CD4-positive, alpha-beta T cell treated with Interferon gamma for 1 hour (primary cell): Measurements from ENCODE around the gene CCDC34.

Experiments
- DNase-seq: peaks from one replicate; pipeline ENCODE4 v3.0.0-alpha.2; 2020

Gene CCDC34

GRCh38 chr11:27315836-27316235, 47.2 kb downstream of the CCDC34 start:
- DNase-seq: no peak

DNA sequence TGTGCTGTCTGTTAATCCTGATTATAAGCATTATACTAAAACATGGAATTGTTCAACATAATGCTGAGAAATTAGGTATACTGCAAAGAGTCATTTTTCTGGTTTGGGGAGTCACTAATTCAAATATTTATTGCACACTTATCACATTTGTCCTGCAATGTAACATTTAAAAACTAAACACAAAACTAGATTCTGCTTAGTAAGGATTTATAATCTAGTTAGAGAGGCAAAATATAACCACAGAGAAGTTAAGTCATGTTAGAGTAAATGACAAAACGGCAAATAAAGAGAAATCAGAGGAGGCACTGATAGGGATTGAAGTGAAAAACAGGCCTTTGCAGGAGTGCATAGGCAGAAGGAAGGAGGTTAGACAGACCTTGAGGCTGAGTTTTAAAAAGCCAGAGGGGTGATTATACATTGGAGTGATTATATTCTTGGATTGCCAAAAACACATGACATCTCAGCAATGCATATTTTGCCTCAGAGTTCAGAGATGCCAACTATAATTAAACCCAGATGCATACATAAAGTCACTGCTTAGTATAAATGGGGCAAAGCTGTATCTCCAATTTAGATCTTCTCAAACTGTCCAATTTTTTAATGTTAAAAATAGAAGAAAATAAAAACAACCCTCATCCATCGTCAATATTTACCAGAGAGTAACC, 49.7 kb downstream of the CCDC34 start:
- no peak for DNase-seq

DNA sequence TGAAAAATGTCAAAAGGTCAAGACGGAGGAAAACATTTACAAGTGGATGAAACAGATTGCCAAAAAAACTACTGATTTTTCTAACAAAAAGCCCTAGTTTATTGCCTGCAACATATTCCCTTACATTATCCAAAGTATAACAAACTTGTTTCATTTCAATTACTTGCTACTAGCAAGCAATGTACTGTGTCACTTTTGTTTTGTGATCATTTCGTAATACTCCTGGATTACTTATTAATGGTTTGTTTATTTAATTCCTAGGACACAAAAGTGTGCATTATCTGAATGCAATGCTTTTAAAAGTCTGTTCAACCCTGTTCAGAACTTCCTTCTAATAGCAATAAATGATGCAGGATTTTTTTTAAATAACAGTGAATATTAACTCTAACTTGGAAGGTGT, 50.9 kb downstream of the CCDC34 start:
- no peak for DNase-seq

- DNase-seq: no peak
Observed at GRCh38 chr11:27310707-27311106, 52.3 kb downstream of the CCDC34 start.

DNA sequence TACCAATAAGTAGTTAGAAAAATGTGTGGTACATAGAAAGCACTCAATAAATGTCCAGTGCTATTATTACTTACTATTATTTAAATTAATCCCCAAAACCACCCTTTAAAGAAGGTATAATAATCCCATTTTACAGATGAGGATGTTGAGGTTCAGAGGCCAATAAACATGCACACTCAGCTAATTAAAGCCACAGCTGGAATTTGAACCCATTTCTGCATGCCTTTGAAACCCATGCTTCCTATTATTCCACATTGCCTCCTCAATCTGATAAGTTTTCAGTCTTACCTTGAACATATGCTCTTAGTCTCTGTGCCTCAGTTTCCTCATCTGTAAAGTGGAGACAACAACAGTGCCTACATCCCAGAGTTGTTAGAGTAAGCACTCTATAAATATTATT, 52.8 kb downstream of the CCDC34 start:
- DNase-seq: no peak

GRCh38 chr11:27309046-27309445, 54.0 kb downstream of the CCDC34 start:
- no peak for DNase-seq

DNA sequence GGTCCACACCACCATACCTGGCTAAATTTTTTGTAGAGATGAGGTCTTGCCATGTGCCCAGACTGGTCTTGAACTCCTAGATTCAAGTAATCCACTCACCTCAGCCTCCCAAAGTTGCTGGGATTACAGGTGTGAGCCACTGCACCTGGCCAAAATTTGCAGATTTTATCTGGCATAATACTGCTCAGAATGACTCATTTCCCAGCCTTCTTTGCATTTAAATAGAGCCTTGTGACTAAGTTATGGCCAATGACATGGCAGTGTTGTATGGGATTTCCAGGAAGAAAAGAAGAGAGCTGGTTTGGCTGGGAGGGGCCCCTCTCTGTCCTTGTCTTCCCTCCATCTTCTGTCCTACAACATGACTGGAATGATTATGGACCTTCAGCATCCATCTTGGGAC, 55.8 kb downstream of the CCDC34 start:
- no peak for DNase-seq

- DNase-seq: no peak
Observed at GRCh38 chr11:27305751-27306150, 57.3 kb downstream of the CCDC34 start.

DNA sequence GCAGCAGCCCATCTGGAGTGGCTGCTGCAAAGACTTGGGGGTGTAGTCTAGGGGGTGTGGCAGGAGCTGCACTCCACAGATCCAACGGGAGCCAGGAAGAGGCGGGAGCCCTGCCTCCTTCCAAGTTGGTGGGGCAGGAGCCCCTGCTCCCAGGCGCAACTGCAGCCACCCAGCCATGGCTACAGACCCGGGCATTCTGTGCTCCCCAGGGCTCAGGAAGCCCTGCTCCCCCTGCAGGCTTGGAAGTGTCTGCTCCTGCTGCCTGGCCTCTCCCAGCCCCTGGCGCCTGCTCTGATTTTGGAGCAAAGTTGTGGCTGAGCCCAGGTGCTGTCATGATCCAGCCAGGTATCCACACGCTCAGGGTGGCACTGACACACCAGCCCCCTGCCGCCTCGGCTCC, 58.5 kb downstream of the CCDC34 start:
- DNase-seq: no peak

GRCh38 chr11:27303903-27304302, 59.1 kb downstream of the CCDC34 start:
- DNase-seq: no peak

GRCh38 chr11:27300974-27301373, 62.0 kb downstream of the CCDC34 start:
- DNase-seq: no peak

GRCh38 chr11:27297616-27298015, 65.4 kb downstream of the CCDC34 start:
- no peak for DNase-seq

GRCh38 chr11:27296497-27296896, 66.5 kb downstream of the CCDC34 start:
- no peak for DNase-seq

GRCh38 chr11:27295928-27296327, 67.1 kb downstream of the CCDC34 start:
- no peak for DNase-seq

GRCh38 chr11:27294654-27295053, 68.4 kb downstream of the CCDC34 start:
- DNase-seq: no peak

DNA sequence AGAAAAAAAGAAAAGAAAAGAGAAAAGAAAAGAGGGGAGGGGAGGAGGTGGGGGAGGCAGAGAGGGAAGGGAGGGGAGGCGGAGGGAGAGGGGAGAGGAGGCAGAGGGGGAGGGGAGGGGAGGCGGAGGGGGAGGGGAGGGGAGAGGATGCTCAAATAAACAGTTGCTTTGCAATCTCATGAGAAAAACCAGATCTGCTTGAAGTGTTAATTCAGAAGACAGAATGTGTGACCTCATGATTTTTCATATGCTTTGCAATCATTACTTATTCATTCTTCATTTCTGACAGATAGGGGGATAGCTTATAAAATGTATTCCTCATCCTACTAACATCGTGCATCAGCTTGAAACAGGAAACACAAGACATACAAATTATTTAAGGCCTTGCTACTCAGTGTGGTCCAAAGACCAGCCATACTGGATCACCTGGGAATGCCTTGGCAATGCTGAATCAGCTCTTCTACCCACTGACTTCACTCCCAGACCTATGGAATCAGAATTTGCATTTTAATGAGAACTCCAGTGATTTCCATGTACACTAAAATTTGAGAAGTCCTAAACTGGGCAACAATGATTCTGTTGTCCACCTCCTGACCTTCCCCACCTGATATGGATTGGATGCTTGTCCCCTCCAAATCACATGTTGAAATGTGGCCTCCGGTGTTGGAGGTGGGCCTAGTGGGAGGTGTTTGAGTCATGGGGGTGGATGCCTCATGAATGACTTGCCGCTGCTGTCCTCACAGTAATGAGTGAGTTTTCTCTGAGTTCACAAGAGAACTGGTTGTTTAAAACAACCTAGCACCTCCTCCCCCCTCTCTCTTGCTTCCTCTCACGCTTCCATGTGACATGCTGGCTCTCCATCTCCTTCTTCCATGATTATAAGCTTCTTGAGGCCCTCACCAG, 69.2 kb downstream of the CCDC34 start:
- DNase-seq: no peak

DNA sequence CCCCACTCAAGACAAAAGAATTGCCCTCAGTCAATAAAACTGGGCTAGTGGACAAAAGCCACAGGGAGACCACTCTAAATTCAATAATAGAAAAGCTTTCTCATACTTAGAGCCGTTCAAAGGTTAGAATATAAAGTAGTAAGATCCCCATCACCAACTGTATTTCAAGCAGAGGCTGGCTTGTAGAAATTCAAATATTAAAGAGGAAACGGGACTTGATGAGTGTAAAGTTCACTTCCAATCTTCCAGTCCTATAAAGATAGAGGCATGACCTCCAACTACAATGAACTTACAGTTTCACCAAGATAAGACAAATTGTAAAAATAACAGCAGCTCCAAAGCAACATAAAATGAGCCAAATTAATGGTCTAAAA, 70.4 kb downstream of the CCDC34 start:
- no peak for DNase-seq

DNA sequence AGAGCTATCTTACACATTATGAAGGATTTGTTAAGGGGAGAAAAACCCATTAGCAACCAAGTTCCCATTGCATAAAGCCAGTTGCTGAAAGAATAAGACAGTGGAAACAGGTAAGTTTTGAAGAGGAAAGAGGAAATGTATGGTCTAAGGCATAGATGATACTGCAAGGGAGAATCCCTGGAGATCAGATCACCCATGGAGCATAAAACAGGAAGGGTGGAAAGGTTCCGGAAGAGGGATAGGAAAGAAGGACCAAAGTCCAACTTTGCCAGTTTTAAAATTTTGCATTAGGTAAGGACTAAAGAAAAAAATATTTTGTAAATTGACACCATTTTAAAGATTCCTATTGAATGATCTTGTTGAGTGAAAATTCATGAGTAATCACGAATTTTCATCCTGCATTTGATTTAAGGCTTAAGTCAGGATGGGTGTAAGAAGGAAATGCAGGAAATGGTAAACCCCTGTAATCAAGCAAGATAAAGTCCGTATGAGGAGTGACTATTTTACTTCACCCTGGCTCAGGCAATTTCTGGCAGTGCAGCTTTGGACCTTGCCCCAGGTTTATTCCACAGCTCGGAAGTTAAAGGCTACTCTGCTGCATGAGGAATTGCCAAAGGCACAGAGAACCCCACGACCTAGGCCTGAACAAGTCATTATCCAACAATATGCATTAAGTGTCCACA, 70.9 kb downstream of the CCDC34 start:
- no peak for DNase-seq

DNA sequence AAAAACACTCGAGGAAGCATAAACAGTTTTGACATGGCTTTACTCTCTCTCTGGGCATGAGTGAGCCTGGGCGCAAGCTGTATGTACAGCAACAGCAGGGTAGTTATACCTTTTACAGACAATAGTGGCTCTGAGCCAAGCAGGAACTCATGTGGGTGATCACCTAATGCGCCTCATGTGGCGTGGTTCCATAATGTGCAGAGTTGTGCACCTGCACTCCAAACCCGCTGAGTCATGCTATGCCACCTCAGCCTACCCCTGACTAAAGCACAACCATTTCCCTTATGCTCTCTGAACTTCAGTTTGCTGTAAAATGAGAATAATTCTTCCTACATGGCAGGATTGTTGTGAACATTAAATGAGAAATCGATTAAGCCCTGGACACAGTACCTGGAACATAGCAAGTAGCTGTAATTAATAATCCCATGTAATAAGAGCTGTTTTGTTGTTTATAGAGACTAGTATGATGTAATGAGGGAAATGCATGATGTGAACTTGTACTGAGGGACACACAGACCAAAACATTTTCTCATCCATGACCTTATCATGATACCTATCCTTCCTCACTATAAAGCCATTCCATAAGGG, 71.6 kb downstream of the CCDC34 start:
- DNase-seq: no peak

DNA sequence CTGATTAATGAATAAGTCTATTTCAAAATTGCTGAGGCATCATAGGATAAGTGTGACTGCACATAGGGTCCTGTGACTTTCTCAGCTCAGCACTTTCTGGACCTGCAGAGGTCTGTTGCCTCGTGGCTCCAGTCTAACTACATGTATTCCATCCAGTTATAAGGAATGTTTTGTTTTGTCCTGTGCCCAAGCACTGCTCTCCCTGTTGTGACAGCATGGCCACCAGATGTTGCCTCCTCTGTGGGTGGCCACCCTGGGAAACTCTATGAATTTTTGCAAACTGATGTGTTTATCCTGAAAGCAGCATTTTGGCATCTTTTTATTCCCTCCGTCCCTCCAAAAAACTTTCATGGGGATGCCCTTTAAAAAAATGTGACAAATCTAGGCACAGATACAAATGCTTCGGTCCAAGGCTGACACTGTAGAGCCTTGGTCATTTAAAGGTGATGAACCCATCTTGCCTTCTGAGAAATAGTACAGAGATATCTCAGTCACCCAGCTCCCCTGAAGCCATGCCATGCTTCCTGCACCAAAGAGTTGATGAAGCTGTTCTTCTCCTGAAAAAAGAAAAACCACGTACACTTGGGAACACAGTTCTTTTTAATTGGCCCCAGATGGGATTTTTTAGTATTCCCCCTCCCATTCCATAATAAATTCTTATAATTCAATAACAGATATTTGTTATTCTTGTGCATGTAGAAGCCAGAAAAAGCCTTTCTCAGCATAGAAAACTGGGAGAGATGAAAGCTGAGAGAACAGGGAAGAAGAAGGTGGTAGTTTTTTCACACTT, 72.6 kb downstream of the CCDC34 start:
- DNase-seq: no peak
